DMS153 treated with DMSO at 0.1 percent for 48 hours (cell line): ENCODE results near the gene MTPN.

Experiments
- DNase-seq: peaks from one replicate; lab custom pipeline; 2025; ENCODE audit not compliant: unreplicated experiment; lab: John Stamatoyannopoulos, UW

MTPN gene

GRCh38 chr7:135990258-135990657 lies 13.1 kb upstream of the MTPN start:
- DNase-seq, result no peak

DNA sequence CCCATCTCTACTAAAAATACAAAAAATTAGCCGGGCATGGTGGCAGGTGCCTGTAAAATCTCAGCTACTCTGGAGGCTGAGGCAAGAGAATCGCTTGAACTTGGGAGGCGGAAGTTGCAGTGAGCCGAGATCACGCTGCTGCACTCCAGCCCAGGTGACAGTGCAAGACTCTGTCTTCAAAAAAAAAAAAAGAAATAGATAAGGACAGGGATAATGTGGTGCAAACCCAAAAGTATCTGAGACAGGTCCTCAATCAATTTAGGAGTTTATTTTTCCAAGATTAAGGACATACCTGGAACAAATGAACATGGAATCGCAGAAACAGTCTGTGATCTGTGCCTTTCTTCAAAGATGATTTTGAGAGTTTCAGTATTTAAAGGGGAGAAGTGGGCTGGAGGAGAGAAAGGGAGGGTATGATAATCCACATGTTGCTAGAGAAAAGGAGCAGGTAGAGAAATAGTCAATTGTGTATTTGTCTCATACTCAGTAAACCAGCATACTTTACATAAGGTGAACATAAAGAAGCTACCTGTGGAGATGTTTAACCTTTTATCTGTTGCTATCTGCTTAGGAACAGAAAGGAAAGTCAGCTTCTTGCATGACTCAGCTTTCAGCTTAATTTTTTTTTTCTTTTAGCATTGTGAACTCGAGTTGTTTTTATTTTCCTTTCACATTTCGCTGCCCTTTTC lies 4.9 kb upstream of the MTPN start:
- DNase-seq, result no peak

DNA sequence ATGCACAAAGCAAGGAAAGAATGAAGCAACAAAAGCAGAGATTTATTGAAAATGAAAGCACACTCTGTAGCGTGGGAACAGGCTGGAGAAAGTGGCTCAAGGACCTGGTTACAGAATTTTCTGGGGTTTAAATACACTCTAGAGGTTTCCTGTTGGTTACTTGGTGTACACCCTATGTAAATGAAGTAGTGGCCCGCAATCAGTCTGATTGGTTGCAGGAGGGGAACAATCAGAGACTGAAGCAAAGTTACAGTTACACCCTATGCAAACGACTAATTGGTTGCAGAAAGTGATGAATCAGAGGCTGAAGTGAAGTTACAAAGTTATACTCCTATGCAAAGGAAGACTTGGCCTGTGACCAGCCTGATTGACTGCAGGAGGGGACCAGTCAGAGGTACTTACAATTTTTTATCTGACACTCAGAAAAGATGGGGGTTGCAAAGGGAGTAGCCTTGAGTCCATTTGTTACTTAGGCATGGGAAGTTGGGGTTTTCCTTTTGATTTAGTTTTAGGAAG lies 3.6 kb upstream of the MTPN start:
- no peak for DNase-seq

- no peak for DNase-seq
Observed at GRCh38 chr7:135980012-135980551, 2.9 kb upstream of the MTPN start.

DNA sequence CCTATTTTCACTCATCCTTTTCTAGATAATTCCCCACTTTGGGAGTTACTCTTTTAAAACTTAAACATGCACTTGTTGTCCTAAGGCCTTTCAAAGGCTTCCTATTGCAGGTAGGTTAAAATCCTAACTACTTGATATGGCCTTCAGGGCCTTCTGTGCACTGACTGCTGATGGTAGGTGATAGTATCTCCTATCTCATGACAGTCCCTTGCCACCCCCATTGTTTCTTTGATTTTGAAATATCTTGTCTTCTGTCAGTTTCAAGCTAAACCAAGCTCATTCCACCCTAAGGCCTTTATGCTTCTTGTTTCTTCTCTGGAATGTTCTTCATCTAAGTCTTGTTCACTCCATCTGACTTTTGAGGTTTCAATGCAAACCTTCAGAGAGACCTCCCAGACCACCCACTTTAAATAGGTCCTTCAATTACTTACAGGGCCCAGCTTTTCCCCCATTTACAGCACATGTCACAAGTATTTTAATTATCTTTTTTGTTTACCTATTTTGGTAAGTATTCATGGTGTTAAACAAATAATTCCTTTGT lies 2.4 kb upstream of the MTPN start:
- DNase-seq, result no peak

DNA sequence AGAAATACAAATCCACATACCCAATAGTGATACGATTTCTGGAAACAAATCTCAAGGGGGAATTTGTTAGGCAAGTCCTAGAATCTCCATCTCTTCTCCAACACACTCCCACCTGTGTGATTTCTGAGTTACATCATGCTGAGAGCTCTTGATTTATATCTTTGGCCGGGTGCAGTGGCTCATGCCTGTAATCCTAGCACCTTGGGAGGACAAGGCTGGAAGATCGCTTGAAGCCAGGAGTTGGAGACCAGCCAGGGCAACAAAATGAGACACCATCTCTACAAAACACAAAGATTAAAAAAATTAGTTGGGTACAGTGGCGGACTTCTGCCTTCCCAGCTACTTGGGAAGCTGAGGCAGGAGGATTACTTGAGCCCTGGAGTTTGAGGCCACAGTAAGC lies 1.5 kb upstream of the MTPN start:
- no peak for DNase-seq

DNA sequence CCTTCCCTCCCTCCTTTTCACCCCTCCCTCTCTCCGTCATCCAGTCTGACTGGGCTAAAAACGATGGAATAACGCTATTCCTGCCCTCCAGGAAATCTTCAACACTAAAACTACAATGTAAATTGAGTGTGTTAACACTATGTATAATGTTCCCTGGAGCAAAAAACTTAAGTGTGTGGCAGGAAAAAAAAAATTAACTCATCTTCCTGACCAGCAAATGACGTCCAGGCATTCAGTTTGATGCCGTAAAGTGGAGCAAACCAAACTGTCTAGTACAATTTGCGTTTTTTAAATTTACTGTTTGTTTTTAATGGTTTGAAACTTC lies 545 bp upstream of the MTPN start:
- DNase-seq, result no peak

- DNase-seq, result no peak
Observed at GRCh38 chr7:135976312-135977006, 700 bp downstream of the MTPN start.

DNA sequence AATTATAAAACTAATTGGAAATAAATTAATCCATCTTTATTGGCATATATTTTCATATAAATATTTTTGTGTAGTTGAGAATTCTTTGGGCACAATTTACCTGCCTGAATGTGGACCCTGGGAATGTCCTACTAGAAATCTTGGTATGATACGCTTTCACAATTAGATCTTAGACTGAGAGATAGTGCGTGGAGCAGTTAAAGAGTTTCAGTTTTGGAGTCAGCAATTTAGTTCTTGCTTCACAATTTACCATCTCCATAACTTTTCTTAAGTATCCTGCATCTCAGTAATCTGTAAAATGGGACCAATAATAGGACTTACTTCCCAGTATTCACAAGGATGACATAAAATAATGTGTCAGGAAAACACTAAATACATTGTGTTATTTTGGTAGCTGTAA lies 2.0 kb downstream of the MTPN start:
- DNase-seq, result no peak

GRCh38 chr7:135974667-135975066 lies 2.5 kb downstream of the MTPN start:
- no peak for DNase-seq

GRCh38 chr7:135971366-135971725 lies 5.8 kb downstream of the MTPN start:
- no peak for DNase-seq

- no peak for DNase-seq
Observed at GRCh38 chr7:135970682-135971365, 6.3 kb downstream of the MTPN start.

GRCh38 chr7:135970045-135970444 lies 7.1 kb downstream of the MTPN start:
- no peak for DNase-seq

DNA sequence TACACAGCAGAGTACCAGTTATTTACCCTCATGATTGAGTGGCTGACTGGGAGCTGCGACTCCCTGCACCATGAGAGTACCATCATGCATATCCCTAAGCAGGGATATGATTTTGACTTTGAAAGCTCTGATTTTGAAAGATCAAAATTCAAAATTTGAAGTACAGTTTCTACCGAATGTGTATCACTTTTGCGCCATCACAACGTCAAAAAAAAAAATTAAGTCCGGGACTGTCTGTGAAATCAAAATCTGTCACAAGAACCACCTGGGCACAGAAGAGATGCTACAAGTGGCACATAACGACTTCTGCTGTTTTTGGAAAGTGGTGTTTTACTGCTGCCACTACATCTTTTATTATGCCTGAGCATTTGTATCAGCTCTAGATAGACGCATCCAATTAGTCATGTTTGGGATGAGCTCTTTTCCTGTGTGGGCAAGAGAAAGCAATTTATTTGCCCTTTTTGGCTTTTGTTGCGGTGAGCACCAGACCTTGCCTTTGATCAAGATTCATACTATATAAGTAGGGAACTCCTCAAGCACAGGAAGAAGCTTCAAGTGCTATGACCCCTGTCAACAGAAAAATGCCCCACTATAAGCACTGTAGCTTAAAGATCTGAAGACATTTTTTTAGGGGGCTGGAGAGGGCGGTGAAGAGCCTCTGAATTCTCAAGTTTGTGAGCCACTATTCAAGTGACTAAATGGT lies 10.7 kb downstream of the MTPN start:
- no peak for DNase-seq

DNA sequence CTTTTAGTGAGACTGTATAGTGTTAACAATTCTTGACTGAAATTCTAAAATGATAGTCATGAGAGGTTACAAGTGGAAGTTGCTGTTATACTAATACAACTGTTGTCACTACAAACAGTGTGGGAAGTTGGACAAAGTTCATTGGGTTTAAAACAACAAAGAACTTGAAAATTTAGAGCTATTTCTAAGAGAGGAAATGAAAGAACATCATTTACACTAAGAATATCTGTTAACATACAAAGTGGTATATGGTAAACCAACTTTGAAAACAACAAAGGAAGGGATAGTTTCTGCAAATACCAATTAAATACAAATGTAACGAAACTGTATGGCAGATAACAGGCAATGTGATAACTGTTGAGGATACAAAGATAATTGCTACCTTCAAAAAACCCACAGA lies 11.6 kb downstream of the MTPN start:
- no peak for DNase-seq

- DNase-seq, result no peak
Observed at GRCh38 chr7:135964791-135965190, 12.4 kb downstream of the MTPN start.

GRCh38 chr7:135964274-135964673 lies 12.9 kb downstream of the MTPN start:
- no peak for DNase-seq

GRCh38 chr7:135962802-135963201 lies 14.4 kb downstream of the MTPN start:
- DNase-seq, result no peak

- DNase-seq, result no peak
Observed at GRCh38 chr7:135960709-135961451, 16.3 kb downstream of the MTPN start.

DNA sequence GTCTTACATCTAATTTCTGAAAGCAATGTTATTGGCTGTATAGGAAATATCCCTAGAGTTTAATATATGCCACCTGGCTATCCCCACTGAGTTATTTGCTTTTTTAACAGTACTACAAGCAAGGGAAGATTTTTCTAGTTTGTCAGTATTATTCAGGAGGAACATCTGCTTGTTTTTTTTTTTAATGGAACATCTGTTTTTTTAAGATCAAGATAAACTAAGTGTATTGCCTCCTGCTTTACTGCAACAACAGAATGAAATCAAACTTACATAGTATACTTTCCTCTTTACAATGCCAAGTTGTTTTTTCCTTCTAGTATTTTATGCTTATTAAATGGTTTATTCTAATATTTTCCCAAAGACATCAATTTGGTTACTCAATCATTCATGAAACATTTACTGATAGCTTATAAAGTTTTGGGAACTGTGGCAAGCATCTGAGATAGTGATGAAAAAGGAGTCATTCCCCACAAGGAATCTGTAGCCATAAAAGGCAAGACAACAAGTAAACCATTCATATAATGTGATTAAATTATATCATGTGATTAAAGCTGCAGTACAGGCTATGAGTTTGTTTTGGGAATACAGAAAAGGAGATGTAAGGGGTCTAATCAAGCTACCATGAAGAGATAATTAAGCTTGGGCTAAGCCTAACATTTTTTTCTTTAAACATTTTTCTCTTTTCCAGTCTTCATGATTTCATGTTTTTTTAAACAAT lies 17.4 kb downstream of the MTPN start:
- DNase-seq, result no peak
